HG03025 (cell line): ENCODE measurements around the gene ABR.

Experiments used
- ATAC-seq: cut with Tn5 transposase; IDR thresholded peaks from one replicate; pipeline ENCODE4 v1.9.1; 2021; ENCODE audit warnings: mild to moderate bottlenecking, moderate library complexity; ENCODE audit not compliant: unreplicated experiment, low FRiP score

The ABR gene

GRCh38 chr17:1179818-1180742 is at the start of gene ABR:
Gene ABR (minus strand): TSS chr17:1179981. CDS start chr17:1179727, 254 bp downstream.
- ATAC-seq: no peak

DNA sequence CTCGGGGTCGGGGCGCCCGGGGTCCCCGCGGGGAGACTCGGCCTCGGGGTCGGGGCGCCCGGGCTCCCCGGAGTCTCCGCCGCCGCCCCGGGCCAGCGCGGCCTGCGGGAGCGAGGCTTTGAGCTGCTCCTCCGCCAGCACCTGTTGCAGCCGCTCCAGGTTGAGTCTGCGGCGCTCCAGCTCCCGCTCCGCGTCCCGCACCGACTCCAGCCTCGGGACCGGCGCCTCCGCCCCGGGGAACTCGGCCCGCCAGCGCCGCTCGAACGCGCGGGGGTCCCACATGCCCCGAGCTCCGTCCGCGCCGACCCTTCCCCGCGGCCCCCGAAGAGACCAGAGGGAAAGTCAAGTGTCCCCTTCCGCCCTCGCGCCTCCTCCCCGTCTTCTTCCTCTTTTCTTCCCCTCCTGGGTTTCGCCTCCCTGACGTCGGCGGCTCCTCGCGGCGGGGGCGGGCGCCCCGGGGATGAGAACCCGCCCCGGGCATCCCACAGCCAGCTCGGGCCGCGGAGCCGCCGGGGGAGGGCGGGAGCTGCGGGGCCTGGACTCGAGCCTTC is 49.6 kb upstream of the ABR start:
- no peak for ATAC-seq

DNA sequence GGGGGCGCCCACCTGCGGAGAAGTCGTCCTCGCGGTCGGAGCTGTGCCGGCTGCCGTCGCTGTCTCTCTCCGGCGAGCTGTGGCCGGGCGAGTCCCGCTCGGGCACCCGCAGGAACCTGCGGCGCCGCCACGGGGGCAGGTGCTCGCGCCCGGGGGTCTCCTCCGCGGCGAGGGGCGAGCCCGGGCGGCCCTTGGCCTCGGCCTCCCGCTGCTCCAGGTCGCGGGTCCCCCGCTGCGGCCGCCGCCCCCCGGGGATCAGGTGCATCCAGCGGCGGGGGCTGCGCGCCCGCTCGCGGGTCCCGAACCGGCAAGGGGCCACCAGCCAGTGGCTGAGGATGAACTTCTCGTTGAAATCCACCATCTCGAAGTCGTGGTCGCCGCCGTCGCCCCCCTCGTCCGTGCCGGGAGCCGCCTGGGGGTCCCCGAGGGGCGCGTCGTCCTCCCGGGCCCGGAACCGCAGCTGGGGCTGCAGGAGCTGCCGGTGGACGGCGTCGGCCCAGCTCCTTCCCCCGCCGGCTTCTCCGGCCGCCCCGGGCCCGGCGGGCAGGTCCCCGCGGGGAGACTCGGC is 49.1 kb upstream of the ABR start:
- no peak for ATAC-seq

- no peak for ATAC-seq
Observed at GRCh38 chr17:1227917-1228780, 48.4 kb upstream of the ABR start.

GRCh38 chr17:1227365-1227764 is 47.6 kb upstream of the ABR start:
- no peak for ATAC-seq

GRCh38 chr17:1226308-1226707 is 46.5 kb upstream of the ABR start:
- no peak for ATAC-seq

DNA sequence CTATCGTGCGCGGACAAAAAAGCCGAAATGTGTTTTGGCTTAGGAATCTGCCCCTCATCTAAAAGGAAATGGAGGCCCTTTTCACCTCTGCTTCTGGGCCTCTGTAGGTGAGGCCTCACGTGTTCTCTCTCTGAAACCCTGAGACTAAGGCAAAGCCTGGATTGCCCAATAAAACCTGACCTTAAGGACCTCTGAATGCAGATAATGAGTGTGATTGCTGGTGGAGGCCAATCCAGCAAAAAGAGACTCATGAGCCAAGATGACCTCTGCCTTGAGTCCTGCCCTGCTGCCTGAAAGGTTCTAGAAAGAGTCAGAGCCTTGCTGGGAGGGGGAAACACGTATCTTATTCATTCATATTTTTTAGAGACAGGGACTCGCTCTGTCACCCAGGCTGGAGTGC is 44.5 kb upstream of the ABR start:
- ATAC-seq: no peak

DNA sequence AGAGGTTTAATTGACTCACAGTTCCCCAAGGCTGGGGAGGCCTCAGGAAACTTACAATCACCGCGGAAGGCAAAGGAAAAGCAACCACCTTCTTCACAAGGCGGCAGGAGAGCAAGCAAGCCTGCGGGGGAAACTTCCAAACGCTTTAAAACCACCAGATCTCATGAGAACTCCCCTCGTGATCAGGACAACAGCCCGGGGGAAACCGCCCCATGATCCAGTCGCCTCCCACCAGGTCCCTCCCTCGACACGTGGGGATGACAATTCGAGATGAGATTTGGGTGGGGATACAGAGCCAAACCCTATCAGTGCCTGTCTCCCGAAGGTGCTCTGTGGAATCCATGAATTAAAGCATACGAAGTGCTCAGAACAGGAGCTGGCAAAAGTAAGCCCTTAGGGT is 43.9 kb upstream of the ABR start:
- ATAC-seq: no peak

DNA sequence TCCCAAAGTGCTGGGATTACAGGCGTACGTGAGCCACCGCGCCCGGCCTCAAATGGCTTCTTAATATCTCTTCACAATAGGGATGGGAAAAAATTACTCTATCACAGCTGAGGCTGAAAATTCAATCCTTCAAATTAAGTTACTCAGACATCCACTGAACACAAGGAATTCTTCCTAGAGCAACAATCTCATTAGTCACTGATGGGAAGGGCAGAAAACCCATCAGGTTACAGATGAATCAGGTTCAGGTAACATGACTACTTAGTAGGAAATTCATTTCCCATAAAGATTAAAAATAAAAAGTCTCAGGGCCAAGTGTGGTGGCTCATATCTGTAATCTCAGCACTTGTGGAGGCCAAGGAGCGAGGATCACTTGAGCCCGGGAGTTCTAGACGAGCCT is 42.5 kb upstream of the ABR start:
- no peak for ATAC-seq

DNA sequence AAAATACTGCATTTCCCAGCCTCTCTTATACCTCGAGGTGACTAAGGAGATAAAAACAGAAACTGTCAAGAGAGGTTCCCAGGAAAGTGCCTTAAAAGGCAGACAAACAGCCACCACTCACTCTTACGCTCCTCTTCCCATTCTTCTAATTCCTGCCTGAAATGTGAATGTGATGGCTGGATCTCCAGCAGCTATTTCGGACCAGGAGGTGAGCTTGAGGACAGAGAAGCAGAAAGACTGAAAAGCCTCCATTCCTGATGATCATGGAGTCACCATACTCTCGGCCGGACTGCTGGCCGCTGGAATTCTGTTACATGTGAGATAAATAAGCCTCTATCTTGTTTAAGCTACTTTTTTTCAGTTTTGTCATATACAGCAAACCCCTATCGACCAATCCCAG is 41.4 kb upstream of the ABR start:
- ATAC-seq: no peak

- ATAC-seq: no peak
Observed at GRCh38 chr17:1220346-1220745, 40.6 kb upstream of the ABR start.

- no peak for ATAC-seq
Observed at GRCh38 chr17:1217089-1217385, 37.3 kb upstream of the ABR start.

GRCh38 chr17:1216217-1217088 is 36.7 kb upstream of the ABR start:
- no peak for ATAC-seq

DNA sequence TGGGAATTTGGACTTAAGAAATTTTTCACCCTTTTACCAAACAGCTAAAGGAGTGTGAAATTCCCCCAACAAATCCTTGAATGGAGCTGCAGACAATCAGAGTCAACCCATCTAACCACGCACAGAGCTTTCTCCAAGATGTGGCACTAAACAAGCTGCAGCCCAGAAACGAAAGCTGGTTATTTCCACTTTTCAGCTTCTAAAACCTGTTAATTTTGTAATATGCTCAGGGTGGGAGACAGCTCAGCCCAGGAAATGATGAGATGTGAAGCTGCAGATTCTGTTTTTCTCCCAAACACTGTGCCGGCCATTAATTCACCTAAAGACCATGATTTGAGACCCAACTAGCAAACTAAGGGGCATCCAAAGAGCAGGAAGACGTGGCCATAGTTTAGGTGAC is 33.2 kb upstream of the ABR start:
- no peak for ATAC-seq

DNA sequence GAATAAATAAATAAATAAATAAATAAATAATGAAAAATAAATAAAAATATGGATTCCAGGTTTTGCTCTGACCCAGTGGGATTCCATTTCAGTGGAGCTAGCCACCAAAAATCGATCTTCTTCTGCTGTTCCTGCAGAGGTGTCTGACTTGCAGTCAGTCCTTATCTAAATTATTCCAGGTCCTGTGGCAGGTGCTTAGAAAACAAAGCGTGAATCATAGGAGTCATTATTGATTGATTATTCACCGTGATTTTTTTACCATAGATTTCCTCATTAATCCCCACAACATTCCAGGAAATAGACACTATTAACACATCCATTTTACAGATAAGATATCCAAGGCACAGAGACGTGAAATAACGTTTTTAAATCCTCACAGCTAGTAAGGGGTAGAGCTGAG is 31.5 kb upstream of the ABR start:
- no peak for ATAC-seq

DNA sequence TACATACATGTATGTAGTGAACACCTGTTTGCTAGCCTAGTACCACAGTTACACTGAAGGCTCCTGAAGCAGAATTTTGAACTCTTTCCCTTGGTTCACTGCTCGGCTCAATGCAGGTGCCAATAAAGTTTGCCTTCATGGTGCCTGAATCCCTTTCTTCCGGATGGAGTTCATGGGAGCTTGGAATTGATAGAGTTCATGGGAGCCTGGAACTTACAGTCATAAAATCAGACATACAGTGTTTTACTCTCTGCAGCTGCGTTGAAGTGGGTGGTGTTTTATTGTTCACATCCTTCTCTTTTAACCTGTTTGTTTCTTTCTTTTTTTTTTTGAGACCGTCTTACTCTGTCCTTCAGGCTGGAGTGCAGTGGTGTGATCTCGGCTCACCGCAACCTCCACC is 29.2 kb upstream of the ABR start:
- ATAC-seq: no peak

GRCh38 chr17:1206026-1206777 is 26.4 kb upstream of the ABR start:
- no peak for ATAC-seq

DNA sequence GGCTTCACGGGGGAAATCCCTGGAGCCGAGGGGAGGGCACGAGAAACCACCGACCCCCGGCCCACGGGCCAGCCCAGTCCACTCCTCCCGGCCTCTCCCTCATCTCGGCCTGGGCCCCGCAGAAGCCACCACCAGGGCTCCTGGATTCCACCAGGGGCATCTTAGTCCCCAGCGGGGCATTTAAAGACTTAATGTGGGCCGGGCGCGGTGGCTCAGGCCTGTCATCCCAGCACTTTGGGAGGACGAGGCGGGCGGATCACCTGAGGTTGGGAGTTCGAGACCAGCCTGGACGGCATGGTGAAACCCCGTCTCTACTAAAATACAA is 24.1 kb upstream of the ABR start:
- no peak for ATAC-seq

GRCh38 chr17:1203111-1203966 is 23.6 kb upstream of the ABR start:
- no peak for ATAC-seq
